A673 (cell line): Measurements from ENCODE around the gene DLGAP5. TPM values are rescaled to one million over a fixed set of nuclear protein-coding genes. Genes with fewer than 3 reads are reported as not detected.

ENCODE experiments used
- BruUV-seq: library from RNA; stranded (reverse); fragments of 400-500 nt; replicated peaks from 2 replicates; lab custom pipeline; 2021; lab: Mats Ljungman, UMichigan
- CTCF ChIA-PET: fragments of 300-600 bp; sonication (Branson Sonifier 250); formaldehyde crosslinking; loops from one replicate; lab custom pipeline; 2022; ENCODE audit warnings: antibody characterized with exemption; lab: Charles Lee
- POLR2A ChIA-PET: fragments of 300-600 bp; sonication (Branson Sonifier 250); formaldehyde crosslinking; loops from one replicate; lab custom pipeline; 2022; ENCODE audit warnings: antibody characterized with exemption; ENCODE audit not compliant: low non-redundant PET; lab: Charles Lee
- DNase-seq: peaks from one replicate; pipeline ENCODE4 v3.0.0-alpha.2; 2015; ENCODE audit warnings: low spot score
- H3K27ac ChIP-seq: fragments of 200-600 bp; sonication (generic); 2 replicates; pipeline ENCODE4 v1.5.1; 2016; ENCODE audit warnings: mixed run types, low read depth, mild to moderate bottlenecking, mixed read lengths, antibody characterized with exemption, low read length; ENCODE audit not compliant: poor library complexity, severe bottlenecking
- H3K27me3 ChIP-seq: fragments of 200-600 bp; sonication (generic); replicated peaks from 2 replicates; pipeline ENCODE4 v1.6.1; 2017; ENCODE audit warnings: mixed run types, low read depth, mild to moderate bottlenecking, mixed read lengths, antibody characterized with exemption, low read length; ENCODE audit not compliant: insufficient read depth, poor library complexity
- H3K36me3 ChIP-seq: fragments of 200-600 bp; sonication (generic); 2 replicates; pipeline ENCODE4 v1.6.1; 2016; ENCODE audit warnings: mixed run types, mild to moderate bottlenecking, mixed read lengths, antibody characterized with exemption, low read length; ENCODE audit not compliant: insufficient read depth, poor library complexity, severe bottlenecking
- H3K4me1 ChIP-seq: fragments of 200-600 bp; sonication (generic); 2 replicates; pipeline ENCODE4 v1.6.1; 2017; ENCODE audit warnings: mixed run types, mild to moderate bottlenecking, mixed read lengths, antibody characterized with exemption, low read length; ENCODE audit not compliant: insufficient read depth, poor library complexity, severe bottlenecking
- H3K4me3 ChIP-seq: fragments of 200-600 bp; sonication (generic); 2 replicates; pipeline ENCODE4 v1.5.1; 2016; ENCODE audit warnings: low read depth, mixed run types, mild to moderate bottlenecking, mixed read lengths, low read length; ENCODE audit not compliant: poor library complexity, severe bottlenecking
- H3K9me3 ChIP-seq: fragments of 200-600 bp; sonication (generic); 2 replicates; pipeline ENCODE4 v1.6.1; 2016; ENCODE audit warnings: mixed run types, low read depth, mild to moderate bottlenecking, mixed read lengths, antibody characterized with exemption, low read length; ENCODE audit not compliant: poor library complexity, severe bottlenecking
- EZH2 ChIP-seq: fragments of 200-600 bp; sonication (generic); IDR thresholded peaks from 2 replicates; pipeline ENCODE4 v1.6.1; 2017; ENCODE audit warnings: borderline replicate concordance, low read depth, mild to moderate bottlenecking, mixed read lengths, antibody characterized with exemption, low read length; ENCODE audit not compliant: poor library complexity, severe bottlenecking
- intact Hi-C: fragments of 100-400 bp; cut with micrococcal nuclease; formaldehyde crosslinking; loops from one replicate; pipeline ENCODE4 v1.10.0; 2022; ENCODE audit not compliant: unreplicated experiment
- total RNA-seq: library from RNA; stranded (reverse); gene quantifications from 2 replicates; pipeline ENCODE4 v1.2.3, GENCODE V29; 2021
- TF ChIP-seq, protein P1 (sequence below): fragments of 300-800, 200-600 bp; sonication (generic); conservative IDR thresholded peaks from 2 replicates; pipeline ENCODE4 v1.5.1; 2017; ENCODE audit warnings: low read depth, mild to moderate bottlenecking, antibody characterized with exemption, low read length, moderate library complexity, mixed read lengths

DLGAP5 gene
- total RNA-seq, 1 experiment from 2014 or later = 144 TPM

DNA sequence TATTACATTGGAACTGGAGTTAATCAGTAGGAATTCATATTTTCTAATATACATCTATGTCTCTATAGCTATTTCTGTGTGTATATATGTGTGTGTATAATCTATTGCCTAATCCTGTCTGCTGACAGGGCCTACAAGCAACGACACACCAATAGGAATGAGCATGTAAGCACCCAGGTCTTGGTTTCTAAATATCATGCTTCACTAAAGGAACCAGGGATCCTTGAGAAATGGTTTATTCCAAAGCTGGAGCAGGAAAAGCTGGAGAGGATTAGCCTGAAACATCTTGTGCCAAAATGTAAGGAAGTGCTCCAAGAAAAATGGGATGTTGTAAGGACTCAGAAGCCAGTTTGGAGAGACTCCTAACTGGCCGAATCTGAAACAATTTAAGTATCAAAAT is 91.6 kb downstream of the DLGAP5 start:
- TF ChIP-seq, protein P1, sequence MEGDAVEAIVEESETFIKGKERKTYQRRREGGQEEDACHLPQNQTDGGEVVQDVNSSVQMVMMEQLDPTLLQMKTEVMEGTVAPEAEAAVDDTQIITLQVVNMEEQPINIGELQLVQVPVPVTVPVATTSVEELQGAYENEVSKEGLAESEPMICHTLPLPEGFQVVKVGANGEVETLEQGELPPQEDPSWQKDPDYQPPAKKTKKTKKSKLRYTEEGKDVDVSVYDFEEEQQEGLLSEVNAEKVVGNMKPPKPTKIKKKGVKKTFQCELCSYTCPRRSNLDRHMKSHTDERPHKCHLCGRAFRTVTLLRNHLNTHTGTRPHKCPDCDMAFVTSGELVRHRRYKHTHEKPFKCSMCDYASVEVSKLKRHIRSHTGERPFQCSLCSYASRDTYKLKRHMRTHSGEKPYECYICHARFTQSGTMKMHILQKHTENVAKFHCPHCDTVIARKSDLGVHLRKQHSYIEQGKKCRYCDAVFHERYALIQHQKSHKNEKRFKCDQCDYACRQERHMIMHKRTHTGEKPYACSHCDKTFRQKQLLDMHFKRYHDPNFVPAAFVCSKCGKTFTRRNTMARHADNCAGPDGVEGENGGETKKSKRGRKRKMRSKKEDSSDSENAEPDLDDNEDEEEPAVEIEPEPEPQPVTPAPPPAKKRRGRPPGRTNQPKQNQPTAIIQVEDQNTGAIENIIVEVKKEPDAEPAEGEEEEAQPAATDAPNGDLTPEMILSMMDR = no peak
- TF ChIP-seq EZH2 = no peak
- no TSS peak for BruUV-seq
- H3K36me3 ChIP-seq = no peaks in the 10 kb centered on the region
- ChIA-PET POLR2A (no interaction called here), CTCF (interaction anchor here (0.5 kb wide), 1 partner anchor 112 kb away, joined by 5 read pairs; no protein-coding TSS in a partner anchor)
- H3K9me3 ChIP-seq = no peaks in the 10 kb centered on the region
- H3K4me1 ChIP-seq = peaks cover 23% of the 10 kb centered on the region
- no peaks in the 10 kb centered on the region for H3K27me3 ChIP-seq
- H3K27ac ChIP-seq = no peak overlapping the region
- intact Hi-C loops = no loop called here
- no peak for DNase-seq
- H3K4me3 ChIP-seq = no peak overlapping the region

DNA sequence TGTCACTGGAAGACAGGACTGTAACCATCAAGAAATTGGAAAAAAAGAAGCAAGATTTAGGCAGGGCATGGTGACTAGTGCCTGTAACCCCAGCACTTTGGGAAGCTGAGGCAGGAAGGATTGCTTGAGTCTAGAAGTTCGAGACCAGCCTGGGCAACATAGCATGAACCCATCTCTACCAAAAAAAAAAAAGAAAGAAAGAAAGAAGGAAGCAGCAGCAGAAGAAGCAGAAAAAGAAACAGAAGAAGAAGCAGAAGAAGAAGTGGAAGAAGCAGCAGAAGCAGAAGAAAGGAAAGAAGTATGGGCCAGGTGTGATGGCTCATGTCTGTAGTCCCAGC is 92.9 kb downstream of the DLGAP5 start:
- BruUV-seq = no TSS peak
- no peaks in the 10 kb centered on the region for H3K9me3 ChIP-seq
- no peak for TF ChIP-seq EZH2
- TF ChIP-seq, protein P1 = no peak
- peaks cover 21% of the 10 kb centered on the region for H3K4me1 ChIP-seq
- H3K36me3 ChIP-seq = no peaks in the 10 kb centered on the region
- POLR2A ChIA-PET = no interaction called here
- DNase-seq = no peak
- H3K4me3 ChIP-seq = no peak overlapping the region
- no peaks in the 10 kb centered on the region for H3K27me3 ChIP-seq
- intact Hi-C loops = no loop called here
- CTCF ChIA-PET = no interaction called here
- H3K27ac ChIP-seq = no peak overlapping the region

Other genes starting within 250 kb of the DLGAP5 start
- 47.7 and 52.7 TPM in 2 replicates for gene WDHD1, start 164.5 kb downstream of the DLGAP5 start, total RNA-seq
- 32.1 and 35.5 TPM in 2 replicates for gene SOCS4, start 164.3 kb downstream of the DLGAP5 start, total RNA-seq
- 150 and 164 TPM in 2 replicates for gene MAPK1IP1L, start 139.9 kb downstream of the DLGAP5 start, total RNA-seq
- 11.0 and 13.3 TPM in 2 replicates for gene LGALS3, start 62.3 kb downstream of the DLGAP5 start, total RNA-seq
- gene FBXO34, start 79.8 kb upstream of the DLGAP5 start, total RNA-seq = 20.9 and 21.4 TPM in 2 replicates
- gene ATG14, start 220.2 kb upstream of the DLGAP5 start, total RNA-seq = 10.4 and 10.9 TPM in 2 replicates
- not detected in 2 replicates for gene TBPL2, start 249.0 kb upstream of the DLGAP5 start, total RNA-seq